ENCODE data around the gene PDP2.

PDP2 gene

DNA sequence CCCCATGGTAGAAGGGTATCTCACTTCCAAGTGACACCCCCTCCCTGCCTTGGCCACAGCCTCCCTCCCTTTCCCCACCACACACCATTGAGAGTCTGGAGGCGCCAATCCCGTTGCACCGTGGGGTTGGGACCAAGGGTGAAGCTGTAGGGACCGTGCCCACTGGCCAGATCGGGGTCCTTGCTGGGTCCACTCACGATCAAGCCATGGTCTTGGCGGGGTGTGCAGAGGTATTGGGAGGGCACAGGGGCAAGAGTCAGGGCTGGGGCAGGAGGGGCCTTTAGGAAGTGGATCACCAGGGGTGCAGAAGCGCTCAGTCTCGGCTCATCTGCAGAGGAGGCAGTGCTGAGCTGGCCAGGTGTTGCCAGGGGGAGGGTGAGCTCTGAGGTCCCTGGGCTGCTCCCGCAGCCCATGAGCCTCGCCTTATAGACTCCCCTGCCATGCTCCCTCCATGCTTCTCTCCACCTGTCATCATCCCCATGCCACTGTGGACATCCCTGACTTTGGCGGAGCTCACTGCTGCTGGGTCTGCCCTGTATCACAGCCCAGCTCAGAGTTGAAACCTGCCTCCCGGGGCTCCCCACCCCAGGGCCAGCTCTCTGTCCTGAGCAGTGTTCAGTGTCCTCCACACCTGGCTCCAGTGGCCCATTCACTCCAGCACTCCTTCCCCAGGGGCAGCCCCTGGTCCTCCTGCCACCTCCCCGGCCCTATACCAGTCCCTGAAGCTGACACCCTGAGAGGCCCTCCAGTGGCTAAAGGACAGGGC is 30.0 kb downstream of the PDP2 start:
- no peak overlapping the region for H3K4me3 ChIP-seq (ENCODE audit: low read depth, low read length)
- TF ChIP-seq, protein P1, sequence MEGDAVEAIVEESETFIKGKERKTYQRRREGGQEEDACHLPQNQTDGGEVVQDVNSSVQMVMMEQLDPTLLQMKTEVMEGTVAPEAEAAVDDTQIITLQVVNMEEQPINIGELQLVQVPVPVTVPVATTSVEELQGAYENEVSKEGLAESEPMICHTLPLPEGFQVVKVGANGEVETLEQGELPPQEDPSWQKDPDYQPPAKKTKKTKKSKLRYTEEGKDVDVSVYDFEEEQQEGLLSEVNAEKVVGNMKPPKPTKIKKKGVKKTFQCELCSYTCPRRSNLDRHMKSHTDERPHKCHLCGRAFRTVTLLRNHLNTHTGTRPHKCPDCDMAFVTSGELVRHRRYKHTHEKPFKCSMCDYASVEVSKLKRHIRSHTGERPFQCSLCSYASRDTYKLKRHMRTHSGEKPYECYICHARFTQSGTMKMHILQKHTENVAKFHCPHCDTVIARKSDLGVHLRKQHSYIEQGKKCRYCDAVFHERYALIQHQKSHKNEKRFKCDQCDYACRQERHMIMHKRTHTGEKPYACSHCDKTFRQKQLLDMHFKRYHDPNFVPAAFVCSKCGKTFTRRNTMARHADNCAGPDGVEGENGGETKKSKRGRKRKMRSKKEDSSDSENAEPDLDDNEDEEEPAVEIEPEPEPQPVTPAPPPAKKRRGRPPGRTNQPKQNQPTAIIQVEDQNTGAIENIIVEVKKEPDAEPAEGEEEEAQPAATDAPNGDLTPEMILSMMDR (IDR thresholded peaks at IDR 0.05; ENCODE audit: borderline replicate concordance, insufficient read depth, low read depth, low read length): no peak

DNA sequence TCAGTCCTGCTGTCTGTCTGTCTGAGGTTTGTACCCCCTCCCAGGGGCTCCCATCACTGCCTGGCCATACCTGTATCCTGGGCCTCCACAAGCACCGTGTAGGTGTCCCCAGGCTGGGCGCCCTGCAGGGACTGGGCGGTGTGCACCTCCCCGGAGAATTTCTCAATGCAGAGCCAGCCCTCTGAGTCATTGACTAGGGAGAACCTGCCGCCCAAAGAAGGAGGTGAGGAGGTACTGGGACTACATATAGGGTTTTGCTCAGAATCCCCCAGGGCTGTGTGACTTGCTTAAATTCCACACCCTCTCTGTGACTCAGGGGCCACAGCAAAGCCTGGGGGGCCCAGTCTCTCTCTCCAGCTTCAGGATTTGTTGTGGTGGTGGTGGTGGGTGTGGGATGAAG is 30.8 kb downstream of the PDP2 start:
- H3K4me3 ChIP-seq (ENCODE audit: low read depth, low read length): no peak overlapping the region
- TF ChIP-seq, protein P1 (IDR thresholded peaks at IDR 0.05; ENCODE audit: borderline replicate concordance, insufficient read depth, low read depth, low read length): no peak

DNA sequence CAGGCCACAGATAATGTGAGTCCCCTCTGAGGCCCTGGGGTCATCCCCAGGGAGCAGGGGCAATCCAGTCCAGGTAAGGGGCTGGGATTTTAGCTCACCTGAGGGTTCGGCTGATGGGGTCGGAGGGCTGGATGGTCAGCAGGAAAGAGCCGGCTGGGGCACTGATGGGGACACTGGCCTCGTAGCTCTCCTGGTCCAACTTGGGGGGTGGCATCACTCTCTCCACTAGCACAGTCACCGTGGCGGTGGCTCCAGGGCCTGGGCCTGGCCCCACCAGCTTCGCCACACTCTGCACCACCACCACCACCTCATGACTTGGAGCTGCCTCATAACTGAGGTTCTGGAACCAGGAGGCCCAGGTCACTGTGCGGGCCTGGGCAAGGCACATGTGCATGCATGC is 31.5 kb downstream of the PDP2 start:
- no peak overlapping the region for H3K4me3 ChIP-seq (ENCODE audit: low read depth, low read length)
- TF ChIP-seq, protein P1 (IDR thresholded peaks at IDR 0.05; ENCODE audit: borderline replicate concordance, insufficient read depth, low read depth, low read length): no peak

DNA sequence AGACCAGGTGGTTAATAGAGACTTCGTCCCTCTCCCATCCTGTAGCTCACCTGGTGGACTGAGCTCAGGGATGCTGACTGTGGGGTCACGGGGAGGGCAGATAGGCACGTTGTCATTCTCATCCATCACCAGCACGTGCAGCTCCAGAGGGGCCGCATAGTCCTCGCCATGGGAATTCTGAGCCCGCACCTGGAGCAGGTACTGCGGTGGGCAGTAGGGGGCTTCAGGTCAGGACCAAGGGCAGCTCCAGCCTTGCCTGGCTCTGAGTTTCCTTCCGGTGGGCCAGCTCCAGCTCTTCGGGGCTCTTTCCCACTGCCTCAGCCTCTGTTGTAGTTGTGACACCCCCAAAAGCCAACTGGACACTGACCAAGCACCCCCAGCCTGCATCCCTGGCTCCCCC is 32.8 kb downstream of the PDP2 start:
- TF ChIP-seq, protein P1 (IDR thresholded peaks at IDR 0.05; ENCODE audit: borderline replicate concordance, insufficient read depth, low read depth, low read length): no peak
- H3K4me3 ChIP-seq (ENCODE audit: low read depth, low read length): no peak overlapping the region

DNA sequence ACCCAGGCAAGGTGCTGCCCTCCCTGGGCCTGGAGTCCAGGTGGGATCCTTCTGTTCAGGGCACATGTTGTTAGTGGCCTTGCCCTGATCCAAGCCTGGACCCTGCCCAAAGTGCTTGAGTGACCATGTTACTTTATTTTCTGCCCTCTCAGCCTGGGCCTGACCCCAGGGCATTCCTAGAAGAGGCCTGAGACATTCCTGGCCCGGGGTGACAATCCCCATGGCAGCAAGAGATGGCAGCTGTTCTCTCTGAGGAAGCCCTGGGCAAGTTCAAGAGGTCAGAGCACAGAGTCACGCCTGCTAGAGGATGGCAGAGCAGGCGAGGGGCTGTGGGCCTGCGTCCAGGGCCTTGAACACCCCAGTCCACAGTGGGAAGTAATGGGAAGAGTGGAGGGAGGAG is 33.4 kb downstream of the PDP2 start:
- TF ChIP-seq, protein P1 (IDR thresholded peaks at IDR 0.05; ENCODE audit: borderline replicate concordance, insufficient read depth, low read depth, low read length): no peak
- no peak overlapping the region for H3K4me3 ChIP-seq (ENCODE audit: low read depth, low read length)

DNA sequence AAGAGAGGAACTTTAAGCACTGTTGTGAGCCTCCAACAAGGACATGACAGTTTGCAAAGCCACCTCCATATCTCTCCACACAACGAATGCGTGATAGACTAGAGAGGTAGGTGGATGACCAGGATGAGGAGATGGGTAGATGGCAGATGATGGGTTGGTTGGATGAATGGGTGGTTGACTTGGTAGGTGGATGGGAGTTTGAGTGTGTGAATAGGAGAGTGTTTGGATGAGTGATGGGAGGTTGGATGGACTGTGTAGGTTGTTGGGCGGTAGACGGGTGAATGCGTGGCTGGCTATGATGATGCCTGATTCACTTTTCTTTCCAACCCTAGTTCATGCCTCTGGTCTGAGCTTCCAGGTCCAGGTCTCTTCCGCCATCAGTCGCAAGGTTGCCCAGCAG is 34.2 kb downstream of the PDP2 start:
- H3K4me3 ChIP-seq (ENCODE audit: low read depth, low read length): no peak overlapping the region
- TF ChIP-seq, protein P1 (IDR thresholded peaks at IDR 0.05; ENCODE audit: borderline replicate concordance, insufficient read depth, low read depth, low read length): no peak

DNA sequence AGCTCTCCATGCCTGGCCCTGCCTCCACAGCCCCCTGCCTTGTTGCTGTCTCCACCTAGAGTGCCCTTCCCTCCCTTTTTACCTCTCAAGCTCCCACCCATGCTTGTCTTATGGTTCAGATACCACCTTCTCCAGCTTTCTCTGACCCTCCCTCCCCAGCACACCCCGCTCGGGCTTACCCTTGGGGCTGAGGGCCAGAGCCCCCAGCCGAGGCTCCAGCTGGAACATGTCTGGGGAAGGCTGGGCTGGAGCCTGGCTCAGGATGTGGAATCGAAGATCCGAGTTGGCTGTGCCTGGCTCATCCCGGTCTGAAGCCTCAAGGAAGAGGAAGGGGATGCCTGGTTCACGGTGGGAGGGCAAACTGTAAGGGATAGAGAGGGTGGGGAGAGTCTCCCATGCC is 34.7 kb downstream of the PDP2 start:
- TF ChIP-seq, protein P1 (IDR thresholded peaks at IDR 0.05; ENCODE audit: borderline replicate concordance, insufficient read depth, low read depth, low read length): no peak
- no peak overlapping the region for H3K4me3 ChIP-seq (ENCODE audit: low read depth, low read length)

Measured in GM12875 (cell line).